Nephron (organoid): ENCODE measurements around the gene DLGAP4.

Source experiments
- H3K27ac Mint-ChIP-seq, 3 experiments: 2 replicates each; pipeline ENCODE4 v1.8.0; 2020; ENCODE audit warnings: mixed read lengths in 3 of 3, mild to moderate bottlenecking in 2 of 3, moderate library complexity in 1 of 3
- H3K27me3 Mint-ChIP-seq: 2 replicates; pipeline ENCODE4 v1.8.0; 2021; ENCODE audit warnings: low read depth, mild to moderate bottlenecking, moderate library complexity, mixed read lengths
- H3K36me3 Mint-ChIP-seq: 2 replicates; pipeline ENCODE4 v1.8.0; 2020; ENCODE audit warnings: low read depth, mixed read lengths
- H3K4me1 Mint-ChIP-seq: 2 replicates; pipeline ENCODE4 v1.8.0; 2020; ENCODE audit warnings: mixed read lengths
- H3K4me3 Mint-ChIP-seq, 3 experiments: 2 replicates each; pipeline ENCODE4 v1.8.0; 2020; ENCODE audit warnings: mild to moderate bottlenecking in 3 of 3, mixed read lengths in 3 of 3, moderate library complexity in 2 of 3
- H3K9me3 Mint-ChIP-seq: 2 replicates; pipeline ENCODE4 v1.8.0; 2020; ENCODE audit warnings: mixed read lengths
- CTCF ChIP-seq, 3 experiments: fragments of 200-600 bp; sonication (generic); IDR thresholded peaks; one replicate each; pipeline ENCODE4 v1.5.0; 2021; ENCODE audit warnings: antibody characterized with exemption in 3 of 3; ENCODE audit not compliant: unreplicated experiment in 3 of 3

DLGAP4 gene

DNA sequence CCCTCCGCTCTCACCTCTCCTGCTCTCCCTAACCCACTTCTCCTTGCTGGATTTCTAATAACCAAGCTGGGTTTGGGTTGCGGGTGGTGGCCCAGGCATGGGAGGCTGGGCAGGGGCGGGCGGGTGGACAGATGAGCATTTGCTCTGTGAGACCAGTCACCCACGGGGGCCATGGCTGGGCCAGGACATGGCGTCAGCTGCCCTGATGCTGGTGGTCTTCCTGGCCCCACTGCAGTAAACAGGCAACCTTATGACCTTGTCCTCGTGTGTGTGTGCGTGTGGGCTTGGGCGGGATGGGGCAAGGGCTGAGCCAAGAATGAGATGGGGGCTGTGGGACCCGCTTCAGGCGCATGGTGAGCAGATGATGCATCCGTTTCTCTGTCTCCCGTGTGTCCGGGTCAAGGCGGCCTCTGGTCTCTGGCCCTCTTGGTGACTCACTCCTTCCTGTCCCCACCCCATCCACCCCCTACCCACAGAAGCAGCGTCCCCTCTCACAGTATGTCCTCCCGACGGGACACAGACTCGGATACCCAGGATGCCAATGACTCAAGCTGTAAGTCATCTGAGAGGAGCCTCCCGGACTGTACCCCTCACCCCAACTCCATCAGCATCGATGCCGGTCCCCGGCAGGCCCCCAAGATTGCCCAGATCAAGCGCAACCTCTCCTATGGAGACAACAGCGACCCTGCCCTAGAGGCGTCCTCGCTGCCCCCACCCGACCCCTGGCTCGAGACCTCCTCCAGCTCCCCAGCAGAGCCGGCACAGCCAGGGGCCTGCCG lies 193.8 kb downstream of the DLGAP4 start:
- no peaks in the 10 kb centered on the region for H3K4me1 Mint-ChIP-seq
- H3K27ac Mint-ChIP-seq: no peak overlapping the region
- H3K4me3 Mint-ChIP-seq: no peak overlapping the region
- no peak for TF ChIP-seq CTCF (IDR thresholded peaks at IDR 0.05; ENCODE audit: unreplicated experiment in 3 of 3)
- H3K27me3 Mint-ChIP-seq: no peaks in the 10 kb centered on the region
- no peaks in the 10 kb centered on the region for H3K9me3 Mint-ChIP-seq
- H3K36me3 Mint-ChIP-seq: peaks cover 60% of the 10 kb centered on the region

GRCh38 chr20:36501367-36502006 lies 195.3 kb downstream of the DLGAP4 start:
- Mint-ChIP-seq H3K36me3 (peaks cover 62% of the 10 kb centered on the region), H3K9me3 (no peaks in the 10 kb centered on the region), H3K4me3 (no peak overlapping the region), H3K27ac (no peak overlapping the region), H3K27me3 (no peaks in the 10 kb centered on the region), H3K4me1 (no peaks in the 10 kb centered on the region)
- TF ChIP-seq CTCF (IDR thresholded peaks at IDR 0.05; ENCODE audit: unreplicated experiment in 3 of 3): no peak

DNA sequence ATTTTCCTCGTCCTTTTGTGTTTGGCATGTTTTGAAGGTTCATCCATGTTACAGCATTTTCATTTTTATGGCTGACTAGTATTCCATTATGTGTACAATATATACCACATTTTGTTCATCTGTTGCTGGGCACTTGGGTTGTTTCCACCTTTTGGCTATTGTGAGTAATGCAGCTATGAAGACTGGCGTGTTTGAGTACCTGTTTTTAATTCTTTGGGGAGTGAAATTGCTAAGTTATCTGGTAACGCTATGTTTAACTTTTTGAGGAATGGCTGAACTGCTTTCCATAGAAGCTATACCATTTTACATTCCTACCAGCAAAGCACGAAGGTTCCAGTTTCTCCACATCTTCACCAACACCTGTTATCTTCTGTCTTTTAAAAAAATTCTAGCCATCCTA lies 198.2 kb downstream of the DLGAP4 start:
- no peaks in the 10 kb centered on the region for H3K27me3 Mint-ChIP-seq
- H3K27ac Mint-ChIP-seq: no peak overlapping the region
- TF ChIP-seq CTCF (IDR thresholded peaks at IDR 0.05; ENCODE audit: unreplicated experiment in 3 of 3): no peak
- H3K9me3 Mint-ChIP-seq: no peaks in the 10 kb centered on the region
- H3K36me3 Mint-ChIP-seq: peaks cover 66% of the 10 kb centered on the region
- no peaks in the 10 kb centered on the region for H3K4me1 Mint-ChIP-seq
- no peak overlapping the region for H3K4me3 Mint-ChIP-seq

GRCh38 chr20:36506253-36506652 lies 200.1 kb downstream of the DLGAP4 start:
- TF ChIP-seq CTCF (IDR thresholded peaks at IDR 0.05; ENCODE audit: unreplicated experiment in 3 of 3): peak in 2 of 3 experiments; percentile 12 to 29
- H3K9me3 Mint-ChIP-seq: no peaks in the 10 kb centered on the region
- no peak overlapping the region for H3K27ac Mint-ChIP-seq
- H3K4me3 Mint-ChIP-seq: no peak overlapping the region
- no peaks in the 10 kb centered on the region for H3K27me3 Mint-ChIP-seq
- H3K4me1 Mint-ChIP-seq: no peaks in the 10 kb centered on the region
- H3K36me3 Mint-ChIP-seq: peaks cover 54% of the 10 kb centered on the region

- Mint-ChIP-seq H3K4me1 (no peaks in the 10 kb centered on the region), H3K4me3 (no peak overlapping the region), H3K36me3 (peaks cover 56% of the 10 kb centered on the region), H3K27me3 (no peaks in the 10 kb centered on the region), H3K9me3 (no peaks in the 10 kb centered on the region), H3K27ac (no peak overlapping the region)
- TF ChIP-seq CTCF (IDR thresholded peaks at IDR 0.05; ENCODE audit: unreplicated experiment in 3 of 3): no peak
Observed at GRCh38 chr20:36507746-36508145, 201.6 kb downstream of the DLGAP4 start.
